Tibial artery (tissue), 4 donors: Measurements from ENCODE around the gene SLC22A1.
"Not testable (repeated sequence)": the region's sequence is repeated elsewhere in the genome, so short reads cannot be mapped to it uniquely, and the experiment has no call there.

ENCODE experiments used
- DNase-seq, 2 donors: peaks; one replicate each; pipeline ENCODE4 v3.0.0-alpha.2; 2019
- H3K27ac ChIP-seq, 2 donors: fragments of 200-600 bp; sonication (generic) in 1 of 2; 1 replicate in 1 of 2; 2 replicates in 1 of 2; pipeline ENCODE4 v1.5.1; 2018 to 2019; ENCODE audit warnings: mild to moderate bottlenecking in 1 of 2
- H3K27me3 ChIP-seq, 2 donors: fragments of 200-600 bp; sonication (generic) in 1 of 2; one replicate each; pipeline versions ENCODE4 v1.5.1 to v1.6.0; 2016 to 2019
- H3K36me3 ChIP-seq, 3 donors: fragments of 200-600 bp; sonication (generic) in 2 of 3; one replicate each; pipeline ENCODE4 v1.5.1; 2016 to 2019; ENCODE audit warnings: mild to moderate bottlenecking in 2 of 3
- H3K4me1 ChIP-seq, 4 donors: fragments of 200-600 bp; sonication (generic) in 2 of 4; 1 replicate in 3 of 4; 2 replicates in 1 of 4; pipeline ENCODE4 v1.5.1; 2016 to 2019
- H3K4me3 ChIP-seq, 2 donors: fragments of 200-600 bp; sonication (generic) in 1 of 2; 1 replicate in 1 of 2; 2 replicates in 1 of 2; pipeline ENCODE4 v1.5.1; 2018 to 2019; ENCODE audit warnings: mild to moderate bottlenecking in 2 of 2
- H3K9me3 ChIP-seq, 3 donors: fragments of 200-600 bp; sonication (generic) in 1 of 3; one replicate each; pipeline ENCODE4 v1.5.1; 2016 to 2019
- intact Hi-C: fragments of 100-400 bp; cut with DNase I; formaldehyde crosslinking; loops from one replicate; pipeline ENCODE4 v1.15.0; 2023; ENCODE audit warnings: low total_unique reads
- TF ChIP-seq, protein P1 (sequence below), 2 experiments: fragments of 200-600 bp in 1 of 2; fragments of 450-650 bp in 1 of 2; IDR thresholded peaks; one replicate each; pipeline ENCODE4 v1.5.1; 2017 to 2019; ENCODE audit warnings: antibody characterized with exemption in 2 of 2, mild to moderate bottlenecking in 1 of 2, moderate library complexity in 1 of 2

SLC22A1 gene

DNA sequence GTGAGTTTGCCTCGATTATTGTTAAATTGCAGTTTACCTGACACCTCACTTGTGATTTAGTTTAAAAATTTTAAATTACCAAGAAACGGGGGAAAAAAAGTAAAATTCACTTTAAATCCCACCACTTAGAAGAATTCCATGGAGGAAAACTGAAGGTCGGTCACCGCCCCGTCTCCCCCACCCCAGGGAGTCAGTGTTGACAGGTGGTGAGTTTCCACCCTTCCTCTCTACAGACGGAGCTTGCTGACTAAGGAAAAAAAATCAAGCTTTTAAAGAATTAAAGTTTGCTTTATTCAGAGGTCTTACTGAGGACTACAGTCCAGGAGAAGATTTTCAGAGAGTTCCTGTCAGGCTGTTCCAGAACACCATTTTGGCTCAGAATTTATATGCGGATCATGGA lies 42.3 kb downstream of the SLC22A1 start:
- DNase-seq, result no peak
- intact Hi-C loops, result no loop called here
- TF ChIP-seq, protein P1, sequence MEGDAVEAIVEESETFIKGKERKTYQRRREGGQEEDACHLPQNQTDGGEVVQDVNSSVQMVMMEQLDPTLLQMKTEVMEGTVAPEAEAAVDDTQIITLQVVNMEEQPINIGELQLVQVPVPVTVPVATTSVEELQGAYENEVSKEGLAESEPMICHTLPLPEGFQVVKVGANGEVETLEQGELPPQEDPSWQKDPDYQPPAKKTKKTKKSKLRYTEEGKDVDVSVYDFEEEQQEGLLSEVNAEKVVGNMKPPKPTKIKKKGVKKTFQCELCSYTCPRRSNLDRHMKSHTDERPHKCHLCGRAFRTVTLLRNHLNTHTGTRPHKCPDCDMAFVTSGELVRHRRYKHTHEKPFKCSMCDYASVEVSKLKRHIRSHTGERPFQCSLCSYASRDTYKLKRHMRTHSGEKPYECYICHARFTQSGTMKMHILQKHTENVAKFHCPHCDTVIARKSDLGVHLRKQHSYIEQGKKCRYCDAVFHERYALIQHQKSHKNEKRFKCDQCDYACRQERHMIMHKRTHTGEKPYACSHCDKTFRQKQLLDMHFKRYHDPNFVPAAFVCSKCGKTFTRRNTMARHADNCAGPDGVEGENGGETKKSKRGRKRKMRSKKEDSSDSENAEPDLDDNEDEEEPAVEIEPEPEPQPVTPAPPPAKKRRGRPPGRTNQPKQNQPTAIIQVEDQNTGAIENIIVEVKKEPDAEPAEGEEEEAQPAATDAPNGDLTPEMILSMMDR (IDR thresholded peaks at IDR 0.05), result no peak

DNA sequence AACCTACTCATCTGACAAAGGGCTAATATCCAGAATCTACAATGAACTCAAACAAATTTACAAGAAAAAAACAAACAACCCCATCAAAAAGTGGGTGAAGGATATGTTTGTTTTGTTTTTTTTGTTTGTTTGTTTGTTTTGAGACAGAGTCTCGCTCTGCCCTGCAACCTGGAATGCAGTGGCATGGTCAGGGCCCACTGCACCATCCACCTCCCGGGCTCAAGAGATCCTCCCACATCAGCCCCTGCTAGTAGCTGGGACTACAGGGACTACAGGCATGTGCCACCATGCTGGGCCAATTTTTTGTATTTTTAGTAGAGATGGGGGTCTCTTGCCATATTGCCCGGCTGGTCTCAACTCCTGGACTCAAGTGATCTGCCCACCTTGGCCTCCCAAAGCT lies 44.3 kb downstream of the SLC22A1 start:
- H3K27me3 ChIP-seq, DNase-seq, intact Hi-C loops: not testable (repeated sequence)

More for the DNA sequence above, 42.3 kb downstream of the SLC22A1 start:
- H3K36me3 ChIP-seq, result no peaks in the 10 kb centered on the region
- no peaks in the 10 kb centered on the region for H3K9me3 ChIP-seq
- no peaks in the 10 kb centered on the region for H3K4me1 ChIP-seq
- no peaks in the 10 kb centered on the region for H3K27me3 ChIP-seq
- no peak overlapping the region for H3K4me3 ChIP-seq
- no peak overlapping the region for H3K27ac ChIP-seq

DNA sequence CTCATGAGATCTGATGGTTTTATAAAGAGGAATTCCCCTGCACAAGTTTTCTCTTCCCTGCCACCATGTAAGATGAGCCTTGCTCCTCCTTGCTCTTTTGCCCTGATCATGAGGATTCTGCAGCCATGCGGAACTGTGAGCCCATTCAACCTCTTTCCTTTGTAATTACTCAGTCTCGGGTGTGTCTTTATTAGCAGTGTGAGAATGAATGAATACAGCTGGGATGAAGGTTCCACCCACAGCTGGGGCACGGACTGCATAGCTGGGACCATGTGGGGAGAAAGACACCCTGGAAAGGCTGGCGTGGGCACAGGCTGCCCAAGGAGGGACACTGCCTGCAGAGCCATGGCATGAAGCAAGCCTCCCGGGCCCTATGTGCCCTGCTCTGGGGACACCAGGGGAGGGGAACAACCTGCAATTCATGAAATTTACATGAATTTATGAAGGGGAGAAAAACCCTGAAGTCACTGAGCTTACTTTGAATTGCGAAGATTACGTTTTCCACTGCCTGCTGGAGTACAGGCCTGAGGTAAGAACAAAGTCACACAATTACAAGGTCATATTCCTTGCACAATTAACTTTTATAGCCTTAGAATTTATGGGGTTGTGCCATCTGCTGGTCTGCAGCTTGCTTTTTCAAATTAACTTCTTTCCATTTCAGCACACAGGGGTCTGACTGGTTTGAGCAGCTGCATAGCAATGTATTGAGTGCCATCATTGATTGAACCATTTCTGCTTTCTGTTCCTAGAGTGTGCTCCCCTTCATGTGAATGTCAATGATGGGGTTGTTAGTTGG lies 46.2 kb downstream of the SLC22A1 start:
- no peaks in the 10 kb centered on the region for H3K9me3 ChIP-seq
- H3K4me1 ChIP-seq, result peaks cover 0 to 11% (median 0%) of the 10 kb centered on the region in 4 donors
- no peak overlapping the region for H3K4me3 ChIP-seq
- intact Hi-C loops, result no loop called here
- TF ChIP-seq, protein P1 (IDR thresholded peaks at IDR 0.05), result no peak
- no peak overlapping the region for H3K27ac ChIP-seq
- no peak for DNase-seq
- H3K27me3 ChIP-seq, result no peaks in the 10 kb centered on the region
- H3K36me3 ChIP-seq, result no peaks in the 10 kb centered on the region

More for the DNA sequence above, 44.3 kb downstream of the SLC22A1 start:
- not testable (repeated sequence) for H3K27ac ChIP-seq, H3K9me3 ChIP-seq, H3K4me3 ChIP-seq, H3K36me3 ChIP-seq
- peaks cover 0 to 11% (median 0%) of the 10 kb centered on the region in 4 donors for H3K4me1 ChIP-seq

DNA sequence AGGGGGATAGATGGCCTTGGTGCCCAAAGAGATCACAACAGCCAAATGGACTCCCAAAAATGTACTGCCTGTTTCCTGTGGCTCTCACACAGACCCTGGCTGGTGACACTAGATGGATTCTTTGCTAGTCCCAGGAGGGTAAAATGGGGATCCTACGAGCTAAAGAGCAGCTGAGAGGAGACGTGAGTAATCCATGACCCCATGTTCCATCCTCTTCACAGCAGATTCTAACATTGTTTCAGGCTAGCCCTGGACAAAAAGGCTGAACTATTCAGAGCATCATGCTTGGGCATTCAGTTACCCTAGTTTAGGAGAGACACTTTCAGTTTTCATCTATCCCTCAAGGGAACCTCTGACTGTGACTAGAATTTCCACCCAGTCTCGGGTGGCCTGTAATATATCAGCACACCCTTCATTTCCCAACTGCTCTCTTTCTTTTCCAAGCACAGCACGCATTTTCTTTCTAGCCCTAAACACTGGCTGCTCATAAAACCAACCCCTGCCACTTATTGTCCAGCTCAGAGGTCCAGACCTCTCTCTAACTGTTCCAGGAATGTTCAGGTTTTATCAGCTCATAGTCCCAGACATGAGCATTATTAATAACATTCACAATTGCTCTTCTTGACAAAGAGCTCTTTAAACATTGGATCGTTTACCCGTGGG lies 48.5 kb downstream of the SLC22A1 start:
- intact Hi-C loops, result no loop called here
- TF ChIP-seq, protein P1 (IDR thresholded peaks at IDR 0.05), result no peak
- no peaks in the 10 kb centered on the region for H3K36me3 ChIP-seq
- peaks cover 0 to 11% (median 0%) of the 10 kb centered on the region in 4 donors for H3K4me1 ChIP-seq
- no peak for DNase-seq
- no peaks in the 10 kb centered on the region for H3K27me3 ChIP-seq
- H3K4me3 ChIP-seq, result no peak overlapping the region
- peak overlapping the region; percentile 3 to 39 for H3K27ac ChIP-seq
- H3K9me3 ChIP-seq, result no peaks in the 10 kb centered on the region

DNA sequence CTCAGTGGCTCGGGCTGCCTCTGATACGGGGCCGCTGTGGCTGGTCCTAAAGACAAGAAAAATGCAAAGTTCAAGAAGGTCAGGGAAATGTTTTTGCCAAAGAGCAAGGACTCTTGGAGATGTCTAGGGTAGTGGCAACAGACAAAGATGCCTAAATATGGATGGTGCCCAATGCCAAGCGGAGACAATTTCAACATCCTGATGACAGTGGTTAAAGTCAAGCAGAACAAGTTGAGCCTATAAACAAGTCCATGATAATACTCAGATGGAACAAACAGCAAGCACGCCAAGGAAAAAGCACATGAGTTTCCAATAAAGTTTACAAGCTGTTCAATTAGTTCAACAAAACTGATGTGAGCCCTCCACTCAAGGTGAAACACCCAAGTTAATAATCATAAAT lies 51.1 kb downstream of the SLC22A1 start:
- Histone ChIP-seq H3K4me3 (no peak overlapping the region), H3K4me1 (peaks cover 0 to 11% (median 0%) of the 10 kb centered on the region in 4 donors), H3K27me3 (no peaks in the 10 kb centered on the region), H3K27ac (no peak overlapping the region), H3K36me3 (no peaks in the 10 kb centered on the region), H3K9me3 (no peaks in the 10 kb centered on the region)
- no peak for DNase-seq
- intact Hi-C loops, result no loop called here
- TF ChIP-seq, protein P1 (IDR thresholded peaks at IDR 0.05), result no peak
